Measurements from ENCODE around the gene DDX24. TPM values are rescaled to one million over a fixed set of nuclear protein-coding genes. Genes with fewer than 3 reads are reported as not detected.

Gene DDX24
- polyA plus RNA-seq, 1 donor (not counting 4 experiments of a cell fraction or from before 2014, with no cell fraction given): 171 TPM

DNA sequence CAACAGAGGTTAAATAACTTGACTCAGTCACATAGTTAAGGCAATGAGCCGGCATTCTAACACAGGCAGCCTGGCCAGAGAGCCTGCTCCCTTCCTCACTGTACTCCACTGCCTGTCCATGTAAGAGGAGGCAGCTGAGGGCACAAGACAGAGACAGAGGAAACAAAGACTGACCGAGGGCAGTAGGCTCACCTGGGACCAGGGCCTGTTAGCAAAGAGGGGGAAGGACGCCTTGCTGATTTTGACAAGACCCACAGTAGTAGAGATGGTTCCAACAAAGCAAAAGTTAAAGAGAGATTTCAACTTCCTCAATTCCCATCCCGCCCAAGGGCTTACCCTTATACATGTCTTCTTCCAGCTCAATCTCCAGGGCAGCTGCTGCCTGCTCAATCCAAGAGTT lies 28.3 kb downstream of the DDX24 start:
- H3K27ac ChIP-seq (ENCODE audit: control insufficient read depth, insufficient read depth, low read length): no peak overlapping the region
- no peaks in the 10 kb centered on the region for H3K27me3 ChIP-seq (ENCODE audit: control insufficient read depth, extremely low read depth, insufficient read depth, low read length)
- peaks cover 38 to 68% of the 10 kb centered on the region in 2 experiments for H3K36me3 ChIP-seq (ENCODE audit: control insufficient read depth in 2 of 2, extremely low read depth in 1 of 2, insufficient read depth in 2 of 2, low read length in 2 of 2)
- TF ChIP-seq EZH2 (IDR thresholded peaks at IDR 0.05; ENCODE audit: low read length): no peak
- TF ChIP-seq, protein P1, sequence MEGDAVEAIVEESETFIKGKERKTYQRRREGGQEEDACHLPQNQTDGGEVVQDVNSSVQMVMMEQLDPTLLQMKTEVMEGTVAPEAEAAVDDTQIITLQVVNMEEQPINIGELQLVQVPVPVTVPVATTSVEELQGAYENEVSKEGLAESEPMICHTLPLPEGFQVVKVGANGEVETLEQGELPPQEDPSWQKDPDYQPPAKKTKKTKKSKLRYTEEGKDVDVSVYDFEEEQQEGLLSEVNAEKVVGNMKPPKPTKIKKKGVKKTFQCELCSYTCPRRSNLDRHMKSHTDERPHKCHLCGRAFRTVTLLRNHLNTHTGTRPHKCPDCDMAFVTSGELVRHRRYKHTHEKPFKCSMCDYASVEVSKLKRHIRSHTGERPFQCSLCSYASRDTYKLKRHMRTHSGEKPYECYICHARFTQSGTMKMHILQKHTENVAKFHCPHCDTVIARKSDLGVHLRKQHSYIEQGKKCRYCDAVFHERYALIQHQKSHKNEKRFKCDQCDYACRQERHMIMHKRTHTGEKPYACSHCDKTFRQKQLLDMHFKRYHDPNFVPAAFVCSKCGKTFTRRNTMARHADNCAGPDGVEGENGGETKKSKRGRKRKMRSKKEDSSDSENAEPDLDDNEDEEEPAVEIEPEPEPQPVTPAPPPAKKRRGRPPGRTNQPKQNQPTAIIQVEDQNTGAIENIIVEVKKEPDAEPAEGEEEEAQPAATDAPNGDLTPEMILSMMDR (optimal IDR thresholded peaks at IDR 0.05 in 1 of 3, IDR thresholded peaks at IDR 0.05 in 1 of 3, conservative IDR thresholded peaks at IDR 0.05 in 1 of 3; ENCODE audit: extremely low read depth in 1 of 3, insufficient read depth in 2 of 3, low read length in 3 of 3): no peak
- no peaks in the 10 kb centered on the region for H3K9me3 ChIP-seq (ENCODE audit: control insufficient read depth, low read depth, low read length)
- no peak overlapping the region for H3K4me2 ChIP-seq (ENCODE audit: control insufficient read depth, extremely low read depth, insufficient read depth, low read depth, low read length)
- FAIRE-seq: no peak
- dilution Hi-C loops (cut with MboI; ENCODE audit: extremely low pct_ligation_motif_present, low sequenced_read_pairs): no loop called here
- no peaks in the 10 kb centered on the region for H3K79me2 ChIP-seq (ENCODE audit: control insufficient read depth, insufficient read depth, low read length)
- H2AFZ ChIP-seq (ENCODE audit: control insufficient read depth, low read length): no peak overlapping the region
- no peak for DNase-seq (ENCODE audit: low read depth, low spot score)
- H4K20me1 ChIP-seq (ENCODE audit: control insufficient read depth, extremely low read depth, insufficient read depth, low read length): no peaks in the 10 kb centered on the region
- no peak overlapping the region for H3K4me3 ChIP-seq (ENCODE audit: control insufficient read depth in 2 of 3, extremely low read depth in 1 of 3, insufficient read depth in 2 of 3, low read depth in 1 of 3, low read length in 3 of 3)
- H3K4me1 ChIP-seq (ENCODE audit: control insufficient read depth, extremely low read depth, insufficient read depth, low read length): no peaks in the 10 kb centered on the region
- no peaks in the 10 kb centered on the region for H3K9me1 ChIP-seq (ENCODE audit: control insufficient read depth, extremely low read depth, insufficient read depth, low read length)
- no peak overlapping the region for H3K9ac ChIP-seq (ENCODE audit: control insufficient read depth, extremely low read depth, insufficient read depth, low read length)

DNA sequence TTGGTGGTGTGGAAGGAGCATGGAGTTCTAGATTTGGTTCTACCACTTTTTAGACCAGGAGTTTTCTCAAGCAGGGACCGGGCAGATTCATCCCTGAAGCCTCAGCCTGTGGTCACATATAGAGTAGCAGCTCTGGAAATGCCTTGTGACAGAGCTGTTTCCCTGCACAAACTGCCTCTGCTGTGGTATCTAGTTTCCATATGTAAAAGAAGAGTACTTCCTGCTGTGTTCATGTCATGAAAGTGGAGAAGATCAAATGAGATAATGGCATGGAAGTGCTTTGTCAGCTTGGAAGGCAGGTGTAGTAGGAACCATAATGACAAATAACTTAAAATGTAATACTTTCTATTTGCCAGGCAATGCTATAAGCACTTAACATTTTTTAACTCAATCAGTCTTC lies 28.8 kb downstream of the DDX24 start:
- TF ChIP-seq, protein P1 (optimal IDR thresholded peaks at IDR 0.05 in 1 of 3, IDR thresholded peaks at IDR 0.05 in 1 of 3, conservative IDR thresholded peaks at IDR 0.05 in 1 of 3; ENCODE audit: extremely low read depth in 1 of 3, insufficient read depth in 2 of 3, low read length in 3 of 3): no peak
- no peak for TF ChIP-seq EZH2 (IDR thresholded peaks at IDR 0.05; ENCODE audit: low read length)
- no peaks in the 10 kb centered on the region for H3K27me3 ChIP-seq (ENCODE audit: control insufficient read depth, extremely low read depth, insufficient read depth, low read length)
- no peak overlapping the region for H3K4me3 ChIP-seq (ENCODE audit: control insufficient read depth in 2 of 3, extremely low read depth in 1 of 3, insufficient read depth in 2 of 3, low read depth in 1 of 3, low read length in 3 of 3)
- H3K4me2 ChIP-seq (ENCODE audit: control insufficient read depth, extremely low read depth, insufficient read depth, low read depth, low read length): no peak overlapping the region
- no peak overlapping the region for H2AFZ ChIP-seq (ENCODE audit: control insufficient read depth, low read length)
- no peaks in the 10 kb centered on the region for H4K20me1 ChIP-seq (ENCODE audit: control insufficient read depth, extremely low read depth, insufficient read depth, low read length)
- no peaks in the 10 kb centered on the region for H3K4me1 ChIP-seq (ENCODE audit: control insufficient read depth, extremely low read depth, insufficient read depth, low read length)
- DNase-seq (ENCODE audit: low read depth, low spot score): no peak
- H3K9ac ChIP-seq (ENCODE audit: control insufficient read depth, extremely low read depth, insufficient read depth, low read length): no peak overlapping the region
- no peak overlapping the region for H3K27ac ChIP-seq (ENCODE audit: control insufficient read depth, insufficient read depth, low read length)
- dilution Hi-C loops (cut with MboI; ENCODE audit: extremely low pct_ligation_motif_present, low sequenced_read_pairs): no loop called here
- H3K36me3 ChIP-seq (ENCODE audit: control insufficient read depth in 2 of 2, extremely low read depth in 1 of 2, insufficient read depth in 2 of 2, low read length in 2 of 2): peaks cover 36 to 68% of the 10 kb centered on the region in 2 experiments
- no peaks in the 10 kb centered on the region for H3K79me2 ChIP-seq (ENCODE audit: control insufficient read depth, insufficient read depth, low read length)
- H3K9me1 ChIP-seq (ENCODE audit: control insufficient read depth, extremely low read depth, insufficient read depth, low read length): no peaks in the 10 kb centered on the region
- no peaks in the 10 kb centered on the region for H3K9me3 ChIP-seq (ENCODE audit: control insufficient read depth, low read depth, low read length)
- FAIRE-seq: no peak

Data from keratinocyte (primary cell).